OCI-LY7 (cell line): ENCODE data around the gene SERAC1. TPM values are rescaled to one million over a fixed set of nuclear protein-coding genes. Genes with fewer than 3 reads are reported as not detected.

Experiments
- BruUV-seq: library from RNA; stranded (reverse); fragments of 400-500 nt; replicated peaks from 2 replicates; lab custom pipeline; 2021; lab: Mats Ljungman, UMichigan
- CTCF ChIA-PET: fragments of 300-600 bp; sonication (Branson Sonifier 250); formaldehyde crosslinking; loops from one replicate; lab custom pipeline; 2022; ENCODE audit warnings: antibody characterized with exemption; ENCODE audit not compliant: unreplicated experiment; lab: Charles Lee
- POLR2A ChIA-PET: fragments of 300-600 bp; sonication (Branson Sonifier 250); formaldehyde crosslinking; loops from one replicate; lab custom pipeline; 2022; ENCODE audit warnings: antibody characterized with exemption; lab: Charles Lee
- DNase-seq: peaks from one replicate; pipeline ENCODE4 v3.0.0-alpha.2; 2015; ENCODE audit warnings: low spot score
- H2AFZ ChIP-seq: fragments of 200-600 bp; sonication (generic), shearing (Covaris generic); 2 replicates; pipeline ENCODE4 v1.6.1; 2014; ENCODE audit warnings: mild to moderate bottlenecking, antibody characterized with exemption, low read length, moderate library complexity
- H3K27ac ChIP-seq: fragments of 200-600 bp; sonication (generic); 2 replicates; pipeline ENCODE4 v1.5.1; 2014; ENCODE audit warnings: mixed run types, low read depth, mild to moderate bottlenecking, moderate library complexity, low read length, inconsistent platforms; ENCODE audit not compliant: poor library complexity, severe bottlenecking
- H3K36me3 ChIP-seq: fragments of 200-600 bp; sonication (generic); 2 replicates; pipeline ENCODE4 v1.6.1; 2014; ENCODE audit warnings: mild to moderate bottlenecking, antibody characterized with exemption, low read length, moderate library complexity, mixed read lengths; ENCODE audit not compliant: insufficient read depth
- H3K4me1 ChIP-seq: fragments of 200-600 bp; sonication (generic); 2 replicates; pipeline ENCODE4 v1.5.1; 2014; ENCODE audit warnings: mild to moderate bottlenecking, low read length; ENCODE audit not compliant: insufficient read depth, poor library complexity, severe bottlenecking
- H3K4me2 ChIP-seq: fragments of 200-600 bp; sonication (generic); 2 replicates; pipeline ENCODE4 v1.6.1; 2014; ENCODE audit warnings: mild to moderate bottlenecking, low read length
- H3K4me3 ChIP-seq: fragments of 200-600 bp; sonication (generic); 2 replicates; pipeline ENCODE4 v1.5.1; 2014; ENCODE audit warnings: mild to moderate bottlenecking, low read depth, low read length; ENCODE audit not compliant: poor library complexity, severe bottlenecking
- H3K79me2 ChIP-seq: fragments of 200-600 bp; sonication (generic); 2 replicates; pipeline ENCODE4 v1.6.1; 2016; ENCODE audit warnings: low read depth, mild to moderate bottlenecking, low read length, moderate library complexity, mixed read lengths; ENCODE audit not compliant: insufficient read depth
- H3K9me2 ChIP-seq: fragments of 200-600 bp; sonication (generic); 2 replicates; pipeline ENCODE4 v1.6.1; 2016; ENCODE audit warnings: mild to moderate bottlenecking, low read length, mixed read lengths; ENCODE audit not compliant: insufficient read depth
- H3K9me3 ChIP-seq: fragments of 200-600 bp; sonication (generic); 2 replicates; pipeline ENCODE4 v1.6.1; 2014; ENCODE audit warnings: mild to moderate bottlenecking, mixed run types, low read length, mixed read lengths
- H4K20me1 ChIP-seq: fragments of 200-600 bp; sonication (generic); 2 replicates; pipeline ENCODE4 v1.6.1; 2014; ENCODE audit warnings: mild to moderate bottlenecking, antibody characterized with exemption, low read length, moderate library complexity, mixed read lengths; ENCODE audit not compliant: insufficient read depth
- EZH2phosphoT487 ChIP-seq: fragments of 200-600 bp; sonication (generic); IDR thresholded peaks from 2 replicates; pipeline ENCODE4 v1.6.1; 2018; ENCODE audit warnings: low read depth, borderline replicate concordance, mild to moderate bottlenecking, mixed run types, antibody characterized with exemption, low read length, moderate library complexity, mixed read lengths
- intact Hi-C: fragments of 100-400 bp; cut with micrococcal nuclease; formaldehyde crosslinking; loops from one replicate; pipeline ENCODE4 v1.10.0; 2022; ENCODE audit not compliant: unreplicated experiment
- total RNA-seq, 2 experiments: library from RNA; depleted of rRNA in 1 of 2; stranded (reverse); fragments of >200 nt in 1 of 2; shearing (Covaris generic) in 1 of 2; gene quantifications; 2 replicates each; pipeline ENCODE4 v1.2.3, GENCODE V29; 2014 to 2022
- TF ChIP-seq, protein P1 (sequence below): fragments of 200-600 bp; sonication (generic); conservative IDR thresholded peaks from 2 replicates; pipeline ENCODE4 v1.5.1; 2014; ENCODE audit warnings: mild to moderate bottlenecking, antibody characterized with exemption, low read length, moderate library complexity, mixed read lengths

SERAC1 gene
- total RNA-seq, 2 experiments from 2014 or later, result 3.0 to 6.9 TPM

DNA sequence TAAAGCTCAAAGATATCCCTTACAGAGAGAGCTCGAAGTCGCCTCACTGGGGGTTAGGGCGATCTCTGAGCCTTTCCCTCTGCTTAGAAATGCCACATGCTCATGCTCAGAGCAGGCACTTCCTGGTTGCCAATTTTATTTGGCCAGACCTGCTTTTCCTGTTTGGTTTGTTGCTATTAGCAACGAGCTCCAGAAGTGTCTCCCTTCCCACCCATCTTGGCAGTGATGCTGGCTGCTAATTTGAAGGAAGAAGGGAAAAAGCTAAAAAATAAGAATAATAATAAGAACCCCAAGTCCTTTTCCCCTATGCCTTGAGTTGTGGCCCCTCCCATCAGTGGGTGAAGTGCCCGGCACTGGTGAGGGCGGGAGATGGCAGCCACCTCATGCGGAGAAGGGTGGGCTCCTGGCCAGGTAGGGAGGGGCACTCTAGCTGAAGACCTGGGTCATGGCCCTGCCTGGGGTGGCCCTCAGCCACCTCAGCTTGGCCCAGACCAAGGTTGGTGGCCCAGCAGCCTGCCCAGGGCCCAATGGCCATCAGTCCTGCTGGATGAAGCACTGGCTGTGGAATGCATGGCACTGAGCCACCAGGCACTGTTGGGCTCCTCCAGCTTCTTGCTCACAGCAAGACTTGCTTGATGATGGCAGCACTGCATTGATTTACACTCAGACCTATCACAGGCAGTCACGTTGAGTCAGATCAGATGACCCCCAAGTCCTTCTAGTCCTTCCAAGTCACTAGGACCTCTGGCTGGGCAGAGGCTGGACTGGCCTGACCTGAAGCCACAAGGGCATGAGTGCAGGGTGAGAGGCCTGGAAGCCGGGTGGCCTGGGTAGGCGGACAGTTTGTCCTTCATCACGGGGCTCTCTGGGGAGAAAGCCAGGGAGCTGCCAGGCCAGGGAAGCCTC, 107.4 kb downstream of the SERAC1 start:
- ChIA-PET CTCF (no interaction called here), POLR2A (interaction anchor here (0.6 kb wide), 1 partner anchor 137 kb away, joined by 3 read pairs; no protein-coding TSS in a partner anchor)
- Histone ChIP-seq H3K27ac (no peak overlapping the region), H3K4me3 (no peak overlapping the region), H3K79me2 (no peaks in the 10 kb centered on the region), H3K9me2 (no peaks in the 10 kb centered on the region), H2AFZ (no peak overlapping the region), H3K9me3 (no peaks in the 10 kb centered on the region), H4K20me1 (no peaks in the 10 kb centered on the region), H3K4me2 (no peak overlapping the region), H3K4me1 (no peaks in the 10 kb centered on the region), H3K36me3 (no peaks in the 10 kb centered on the region)
- DNase-seq, result no peak
- TF ChIP-seq, protein P1, sequence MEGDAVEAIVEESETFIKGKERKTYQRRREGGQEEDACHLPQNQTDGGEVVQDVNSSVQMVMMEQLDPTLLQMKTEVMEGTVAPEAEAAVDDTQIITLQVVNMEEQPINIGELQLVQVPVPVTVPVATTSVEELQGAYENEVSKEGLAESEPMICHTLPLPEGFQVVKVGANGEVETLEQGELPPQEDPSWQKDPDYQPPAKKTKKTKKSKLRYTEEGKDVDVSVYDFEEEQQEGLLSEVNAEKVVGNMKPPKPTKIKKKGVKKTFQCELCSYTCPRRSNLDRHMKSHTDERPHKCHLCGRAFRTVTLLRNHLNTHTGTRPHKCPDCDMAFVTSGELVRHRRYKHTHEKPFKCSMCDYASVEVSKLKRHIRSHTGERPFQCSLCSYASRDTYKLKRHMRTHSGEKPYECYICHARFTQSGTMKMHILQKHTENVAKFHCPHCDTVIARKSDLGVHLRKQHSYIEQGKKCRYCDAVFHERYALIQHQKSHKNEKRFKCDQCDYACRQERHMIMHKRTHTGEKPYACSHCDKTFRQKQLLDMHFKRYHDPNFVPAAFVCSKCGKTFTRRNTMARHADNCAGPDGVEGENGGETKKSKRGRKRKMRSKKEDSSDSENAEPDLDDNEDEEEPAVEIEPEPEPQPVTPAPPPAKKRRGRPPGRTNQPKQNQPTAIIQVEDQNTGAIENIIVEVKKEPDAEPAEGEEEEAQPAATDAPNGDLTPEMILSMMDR, result no peak
- no peak for TF ChIP-seq EZH2phosphoT487
- intact Hi-C loops, result no loop called here
- no TSS peak for BruUV-seq

Other genes with a start within 250 kb of the SERAC1 start
- not detected in 2 replicates for gene SYNJ2, start 186.4 kb downstream of the SERAC1 start, total RNA-seq (2014; rRNA removed; shearing (Covaris generic))
- gene SYNJ2, start 186.4 kb downstream of the SERAC1 start, total RNA-seq (2022), result 0.09 and 0.21 TPM in 2 replicates
- gene GTF2H5, start 88 bp upstream of the SERAC1 start, total RNA-seq (2014; rRNA removed; shearing (Covaris generic)), result 2.2 and 2.6 TPM in 2 replicates
- 13.7 and 16.9 TPM in 2 replicates for gene GTF2H5, start 88 bp upstream of the SERAC1 start, total RNA-seq (2022)
- 63.7 and 64.8 TPM in 2 replicates for gene TULP4, start 144.2 kb upstream of the SERAC1 start, total RNA-seq (2014; rRNA removed; shearing (Covaris generic))
- 51.4 and 62.1 TPM in 2 replicates for gene TULP4, start 144.2 kb upstream of the SERAC1 start, total RNA-seq (2022)